AG10803 (cell line): ENCODE data around the gene SMYD3.

Source experiments
- DNase-seq: peaks from one replicate; pipeline ENCODE4 v3.0.0; 2010; ENCODE audit warnings: low read depth
- H3K4me3 ChIP-seq: 2 replicates; pipeline ENCODE4 v1.5.1; 2011; ENCODE audit warnings: mild to moderate bottlenecking, low read length, control low read depth
- CTCF ChIP-seq: conservative IDR thresholded peaks from 2 replicates; pipeline ENCODE4 v1.5.1; 2011; ENCODE audit warnings: mild to moderate bottlenecking, low read length, control low read depth, inconsistent platforms

SMYD3 gene

GRCh38 chr1:246261639-246262038 lies 245.4 kb downstream of the SMYD3 start:
- DNase-seq = no peak
- H3K4me3 ChIP-seq = no peak overlapping the region
- no peak; the same call in 1 of the 2 replicates for TF ChIP-seq CTCF

- no peak for TF ChIP-seq CTCF
- no peak overlapping the region for H3K4me3 ChIP-seq
- DNase-seq = no peak
Observed at GRCh38 chr1:246258250-246258649, 248.8 kb downstream of the SMYD3 start.

DNA sequence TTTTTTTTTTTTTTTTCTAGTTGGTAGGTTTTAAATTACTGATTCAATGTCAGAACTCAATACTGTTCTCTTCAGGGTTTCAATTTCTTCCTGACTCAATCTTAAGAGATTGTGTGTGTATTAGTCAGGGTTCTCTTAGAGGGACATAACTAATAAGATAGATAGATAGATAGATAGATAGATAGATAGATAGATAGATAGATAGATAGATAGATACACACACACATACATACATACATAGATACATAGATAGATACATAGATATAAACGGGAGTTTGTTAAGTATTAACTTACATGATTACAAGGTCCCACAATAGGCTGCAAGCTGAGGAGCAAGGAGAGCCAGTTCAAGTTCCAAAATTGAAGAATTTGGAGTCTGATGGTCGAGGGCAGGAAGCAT lies 251.3 kb downstream of the SMYD3 start:
- no peak overlapping the region for H3K4me3 ChIP-seq
- TF ChIP-seq CTCF = no peak
- no peak for DNase-seq

GRCh38 chr1:246254854-246255253 lies 252.2 kb downstream of the SMYD3 start:
- no peak overlapping the region for H3K4me3 ChIP-seq
- no peak for DNase-seq
- no peak for TF ChIP-seq CTCF

DNA sequence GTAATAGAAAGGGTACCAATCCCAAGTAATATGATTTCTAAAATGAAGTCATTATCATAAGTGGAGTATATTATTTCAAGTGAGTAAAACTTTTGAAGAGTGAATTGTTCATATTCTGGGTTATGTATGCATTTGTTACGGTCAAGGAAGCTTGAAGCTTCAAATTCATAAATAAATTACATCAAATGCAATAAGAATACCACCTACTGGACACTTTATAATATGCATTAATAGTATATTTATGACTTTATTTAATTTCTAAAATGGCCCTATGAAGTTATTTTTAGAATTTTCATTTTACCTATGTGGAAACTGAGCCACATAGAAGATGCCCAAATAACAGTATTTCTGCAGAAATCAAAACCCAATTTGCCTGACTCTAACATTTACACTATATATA lies 260.6 kb downstream of the SMYD3 start:
- DNase-seq = no peak
- H3K4me3 ChIP-seq = no peak overlapping the region
- TF ChIP-seq CTCF = no peak

DNA sequence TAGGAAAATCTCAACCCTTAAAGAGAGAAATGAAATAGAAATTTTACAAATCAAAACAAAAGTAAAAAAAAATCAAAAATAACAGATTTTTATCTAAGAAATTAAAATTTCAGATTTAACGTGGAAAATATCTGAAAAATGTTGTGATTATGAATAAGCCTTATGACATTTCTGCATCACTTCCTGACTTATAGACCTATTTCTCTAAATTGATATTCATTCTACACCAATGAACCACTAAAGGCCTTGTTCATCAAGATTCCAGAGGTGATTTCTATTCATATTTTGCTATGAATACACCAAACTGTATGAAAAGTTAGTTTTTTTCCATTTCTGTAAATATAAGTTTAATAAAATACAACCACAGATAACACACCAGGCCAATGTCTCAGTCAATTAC lies 261.5 kb downstream of the SMYD3 start:
- DNase-seq = no peak
- no peak overlapping the region for H3K4me3 ChIP-seq
- TF ChIP-seq CTCF = no peak

GRCh38 chr1:246232126-246232525 lies 275.0 kb downstream of the SMYD3 start:
- no peak for TF ChIP-seq CTCF
- DNase-seq = no peak
- H3K4me3 ChIP-seq = no peak overlapping the region
